GM12878 (cell line): ENCODE results near the gene SIGLEC12. TPM values are rescaled to one million over a fixed set of nuclear protein-coding genes. Genes with fewer than 3 reads are reported as not detected.

Experiments used
- E2F4 ChIP-seq: IDR thresholded peaks from 2 replicates; pipeline ENCODE4 v1.6.1; 2012; ENCODE audit warnings: low read depth, low read length, improper control_type of control experiment
- LARP7 ChIP-seq: fragments of 450-650 bp; IDR thresholded peaks from 2 replicates; pipeline ENCODE4 v1.6.1; 2017; ENCODE audit warnings: mild to moderate bottlenecking
- MTA3 ChIP-seq: IDR thresholded peaks from 2 replicates; pipeline ENCODE4 v1.6.1; 2012; ENCODE audit warnings: low read length, inconsistent platforms, borderline replicate concordance
- ZNF217 ChIP-seq: fragments of 450-650 bp; IDR thresholded peaks from 2 replicates; pipeline ENCODE4 v1.6.1; 2017; ENCODE audit warnings: antibody characterized with exemption, mild to moderate bottlenecking
- polyA plus RNA-seq, 11 experiments: library from polyadenylated mRNA; depleted of rRNA in 4 of 11; unstranded in 6 of 11; stranded (reverse) in 5 of 11; fragments of >200 nt; fragmentation: Nextera tagmentation in 4 of 11; fragmentation: Illumina TruSeq in 1 of 11; extraction: Ambion mirVana in 4 of 11; extraction: Trizol in 1 of 11; gene quantifications; 1 replicate in 1 of 11; 2 replicates in 10 of 11; pipeline versions ENCODE4 v1.2.1 to v1.2.3, GENCODE V29; 2011 to 2016; ENCODE audit warnings: inconsistent platforms in 2 of 11, missing spikeins in 2 of 11, low read depth in 1 of 11
- small RNA-seq: library from RNA; depleted of rRNA; stranded (forward); fragments of <200 nt; gene quantifications from one replicate; pipeline ENCODE3, GENCODE V24; 2014
- total RNA-seq, 4 experiments: library from RNA; depleted of rRNA in 3 of 4; stranded (reverse); fragments of >200 nt in 3 of 4; fragmentation: Illumina TruSeq in 1 of 4; extraction: Trizol in 1 of 4; gene quantifications; 2 replicates each; pipeline versions ENCODE4 v1.2.1 to v1.2.3, GENCODE V29; 2013 to 2021

SIGLEC12 gene
- total and polyA plus RNA-seq, 10 of the 15 experiments (the other 5 are each of a cell fraction or from before 2014, with no cell fraction given), result 0.03 to 0.18 (median 0.06) TPM; not detected in 5

- no peak for TF ChIP-seq E2F4
- peak; percentile 80; the same call in 1 of the 2 replicates for TF ChIP-seq MTA3
- TF ChIP-seq ZNF217, result 0 out of 2 replicates have a peak, but pooled peaks have one; percentile 18
- TF ChIP-seq LARP7, result no peak; the same call in 1 of the 2 replicates
- TF ChIP-seq, all 136 proteins: peak for 57
Measured at GRCh38 chr19:51441410-51442390, 59.9 kb downstream of the SIGLEC12 start (continued).

Small RNA genes lying within 50 kb of the gene (small RNA-seq; reads per million reads assigned to genes)
- not detected for gene AC020914.3
- gene AC020914.5, result not detected

Other genes starting within 250 kb of the SIGLEC12 start
Only the 7 nearest of the 16 such genes appear.
- not detected in 2 replicates for gene LIM2, start 113.8 kb downstream of the SIGLEC12 start, total RNA-seq (2014; rRNA removed)
- gene LIM2, start 113.8 kb downstream of the SIGLEC12 start, total RNA-seq (2014; rRNA removed; fragmentation: Illumina TruSeq; extraction: Trizol), result not detected in 2 replicates
- gene LIM2, start 113.8 kb downstream of the SIGLEC12 start, total RNA-seq (2021), result not detected in 2 replicates
- gene LIM2, start 113.8 kb downstream of the SIGLEC12 start, polyA plus RNA-seq (2011; rRNA removed), result not detected in 2 replicates
- gene LIM2, start 113.8 kb downstream of the SIGLEC12 start, polyA plus RNA-seq (2014; fragmentation: Illumina TruSeq; extraction: Trizol), result not detected in 2 replicates
- gene LIM2, start 113.8 kb downstream of the SIGLEC12 start, polyA plus RNA-seq (2014; fragmentation: Nextera tagmentation; extraction: Ambion mirVana), result not detected
- not detected in 2 replicates for gene LIM2, start 113.8 kb downstream of the SIGLEC12 start, polyA plus RNA-seq (2014; rRNA removed)
- gene LIM2, start 113.8 kb downstream of the SIGLEC12 start, polyA plus RNA-seq (2016; fragmentation: Nextera tagmentation; extraction: Ambion mirVana), result not detected
- gene C19orf84, start 111.2 kb downstream of the SIGLEC12 start, total RNA-seq (2014; rRNA removed), result 0.11 TPM in 1 of 2 replicates, not detected in the other
- not detected in 2 replicates for gene C19orf84, start 111.2 kb downstream of the SIGLEC12 start, total RNA-seq (2014; rRNA removed; fragmentation: Illumina TruSeq; extraction: Trizol)
- gene C19orf84, start 111.2 kb downstream of the SIGLEC12 start, total RNA-seq (2021), result 0.21 and 0.29 TPM in 2 replicates
- 0.08 TPM in 1 of 2 replicates, not detected in the other for gene C19orf84, start 111.2 kb downstream of the SIGLEC12 start, polyA plus RNA-seq (2011; rRNA removed)
- gene C19orf84, start 111.2 kb downstream of the SIGLEC12 start, polyA plus RNA-seq (2014; fragmentation: Illumina TruSeq; extraction: Trizol), result 0.10 and 0.46 TPM in 2 replicates
- gene C19orf84, start 111.2 kb downstream of the SIGLEC12 start, polyA plus RNA-seq (2014; fragmentation: Nextera tagmentation; extraction: Ambion mirVana), result not detected
- 0.15 TPM in 1 of 2 replicates, not detected in the other for gene C19orf84, start 111.2 kb downstream of the SIGLEC12 start, polyA plus RNA-seq (2014; rRNA removed)
- under 1 TPM; 0.09 to 0.35 TPM for gene C19orf84, start 111.2 kb downstream of the SIGLEC12 start, polyA plus RNA-seq (2016; fragmentation: Nextera tagmentation; extraction: Ambion mirVana)
- gene SIGLEC10, start 84.2 kb downstream of the SIGLEC12 start, total RNA-seq (2014; rRNA removed), result 11.3 and 13.0 TPM in 2 replicates
- gene SIGLEC10, start 84.2 kb downstream of the SIGLEC12 start, total RNA-seq (2014; rRNA removed; fragmentation: Illumina TruSeq; extraction: Trizol), result 7.0 and 7.7 TPM in 2 replicates
- 12.2 and 13.3 TPM in 2 replicates for gene SIGLEC10, start 84.2 kb downstream of the SIGLEC12 start, total RNA-seq (2021)
- 1.4 and 2.3 TPM in 2 replicates for gene SIGLEC10, start 84.2 kb downstream of the SIGLEC12 start, polyA plus RNA-seq (2011; rRNA removed)
- gene SIGLEC10, start 84.2 kb downstream of the SIGLEC12 start, polyA plus RNA-seq (2014; fragmentation: Illumina TruSeq; extraction: Trizol), result 13.0 and 16.8 TPM in 2 replicates
- gene SIGLEC10, start 84.2 kb downstream of the SIGLEC12 start, polyA plus RNA-seq (2014; fragmentation: Nextera tagmentation; extraction: Ambion mirVana), result 1 to 10 TPM; 2.5 to 3.0 TPM
- gene SIGLEC10, start 84.2 kb downstream of the SIGLEC12 start, polyA plus RNA-seq (2014; rRNA removed), result 12.9 and 14.8 TPM in 2 replicates
- gene SIGLEC10, start 84.2 kb downstream of the SIGLEC12 start, polyA plus RNA-seq (2016; fragmentation: Nextera tagmentation; extraction: Ambion mirVana), result 1 to 10 TPM; 7.5 to 7.9 TPM
- gene SIGLEC8, start 43.3 kb downstream of the SIGLEC12 start, total RNA-seq (2014; rRNA removed), result not detected in 2 replicates
- gene SIGLEC8, start 43.3 kb downstream of the SIGLEC12 start, total RNA-seq (2014; rRNA removed; fragmentation: Illumina TruSeq; extraction: Trizol), result not detected in 2 replicates
- gene SIGLEC8, start 43.3 kb downstream of the SIGLEC12 start, total RNA-seq (2021), result not detected in 2 replicates
- gene SIGLEC8, start 43.3 kb downstream of the SIGLEC12 start, polyA plus RNA-seq (2011; rRNA removed), result not detected in 2 replicates
- not detected in 2 replicates for gene SIGLEC8, start 43.3 kb downstream of the SIGLEC12 start, polyA plus RNA-seq (2014; fragmentation: Illumina TruSeq; extraction: Trizol)
- not detected for gene SIGLEC8, start 43.3 kb downstream of the SIGLEC12 start, polyA plus RNA-seq (2014; fragmentation: Nextera tagmentation; extraction: Ambion mirVana)
- gene SIGLEC8, start 43.3 kb downstream of the SIGLEC12 start, polyA plus RNA-seq (2014; rRNA removed), result not detected in 2 replicates
- not detected for gene SIGLEC8, start 43.3 kb downstream of the SIGLEC12 start, polyA plus RNA-seq (2016; fragmentation: Nextera tagmentation; extraction: Ambion mirVana)
- not detected in 2 replicates for gene CEACAM18, start 23.3 kb downstream of the SIGLEC12 start, total RNA-seq (2014; rRNA removed)
- gene CEACAM18, start 23.3 kb downstream of the SIGLEC12 start, total RNA-seq (2014; rRNA removed; fragmentation: Illumina TruSeq; extraction: Trizol), result not detected in 2 replicates
- not detected in 2 replicates for gene CEACAM18, start 23.3 kb downstream of the SIGLEC12 start, total RNA-seq (2021)
- not detected in 2 replicates for gene CEACAM18, start 23.3 kb downstream of the SIGLEC12 start, polyA plus RNA-seq (2011; rRNA removed)
- gene CEACAM18, start 23.3 kb downstream of the SIGLEC12 start, polyA plus RNA-seq (2014; fragmentation: Illumina TruSeq; extraction: Trizol), result not detected in 2 replicates
- not detected for gene CEACAM18, start 23.3 kb downstream of the SIGLEC12 start, polyA plus RNA-seq (2014; fragmentation: Nextera tagmentation; extraction: Ambion mirVana)
- gene CEACAM18, start 23.3 kb downstream of the SIGLEC12 start, polyA plus RNA-seq (2014; rRNA removed), result not detected in 2 replicates
- gene CEACAM18, start 23.3 kb downstream of the SIGLEC12 start, polyA plus RNA-seq (2016; fragmentation: Nextera tagmentation; extraction: Ambion mirVana), result not detected
- gene SIGLEC6, start 29.9 kb upstream of the SIGLEC12 start, total RNA-seq (2014; rRNA removed), result 0.34 and 0.54 TPM in 2 replicates
- gene SIGLEC6, start 29.9 kb upstream of the SIGLEC12 start, total RNA-seq (2014; rRNA removed; fragmentation: Illumina TruSeq; extraction: Trizol), result 0.40 and 0.64 TPM in 2 replicates
- gene SIGLEC6, start 29.9 kb upstream of the SIGLEC12 start, total RNA-seq (2021), result 0.31 and 0.45 TPM in 2 replicates
- gene SIGLEC6, start 29.9 kb upstream of the SIGLEC12 start, polyA plus RNA-seq (2011; rRNA removed), result 0.08 TPM in 1 of 2 replicates, not detected in the other
- gene SIGLEC6, start 29.9 kb upstream of the SIGLEC12 start, polyA plus RNA-seq (2014; fragmentation: Illumina TruSeq; extraction: Trizol), result 0.10 and 0.14 TPM in 2 replicates
- gene SIGLEC6, start 29.9 kb upstream of the SIGLEC12 start, polyA plus RNA-seq (2014; fragmentation: Nextera tagmentation; extraction: Ambion mirVana), result under 1 TPM in 1 of 2 experiments, not detected in 1; 0.13 TPM
- gene SIGLEC6, start 29.9 kb upstream of the SIGLEC12 start, polyA plus RNA-seq (2014; rRNA removed), result 0.31 and 0.38 TPM in 2 replicates
- under 1 TPM in 1 of 2 experiments, not detected in 1; 0.23 TPM for gene SIGLEC6, start 29.9 kb upstream of the SIGLEC12 start, polyA plus RNA-seq (2016; fragmentation: Nextera tagmentation; extraction: Ambion mirVana)
- gene ZNF175, start 69.5 kb upstream of the SIGLEC12 start, total RNA-seq (2014; rRNA removed), result 3.3 and 4.0 TPM in 2 replicates
- 7.0 and 7.1 TPM in 2 replicates for gene ZNF175, start 69.5 kb upstream of the SIGLEC12 start, total RNA-seq (2014; rRNA removed; fragmentation: Illumina TruSeq; extraction: Trizol)
- 12.0 and 12.8 TPM in 2 replicates for gene ZNF175, start 69.5 kb upstream of the SIGLEC12 start, total RNA-seq (2021)
- gene ZNF175, start 69.5 kb upstream of the SIGLEC12 start, polyA plus RNA-seq (2011; rRNA removed), result 9.0 and 12.9 TPM in 2 replicates
- gene ZNF175, start 69.5 kb upstream of the SIGLEC12 start, polyA plus RNA-seq (2014; fragmentation: Illumina TruSeq; extraction: Trizol), result 9.9 and 10.4 TPM in 2 replicates
- gene ZNF175, start 69.5 kb upstream of the SIGLEC12 start, polyA plus RNA-seq (2014; fragmentation: Nextera tagmentation; extraction: Ambion mirVana), result 1 to 10 TPM; 1.5 to 1.8 TPM
- 4.8 TPM in 2 replicates for gene ZNF175, start 69.5 kb upstream of the SIGLEC12 start, polyA plus RNA-seq (2014; rRNA removed)
- gene ZNF175, start 69.5 kb upstream of the SIGLEC12 start, polyA plus RNA-seq (2016; fragmentation: Nextera tagmentation; extraction: Ambion mirVana), result 1 to 10 TPM; 1.9 to 2.1 TPM